NCI-H748 (cell line): ENCODE data around the gene RASSF3.
"Not testable (repeated sequence)": the region's sequence is repeated elsewhere in the genome, so short reads cannot be mapped to it uniquely, and the experiment has no call there.

Experiments
- DNase-seq: peaks from one replicate; lab custom pipeline; 2025; ENCODE audit not compliant: unreplicated experiment; lab: John Stamatoyannopoulos, UW

RASSF3 gene

DNA sequence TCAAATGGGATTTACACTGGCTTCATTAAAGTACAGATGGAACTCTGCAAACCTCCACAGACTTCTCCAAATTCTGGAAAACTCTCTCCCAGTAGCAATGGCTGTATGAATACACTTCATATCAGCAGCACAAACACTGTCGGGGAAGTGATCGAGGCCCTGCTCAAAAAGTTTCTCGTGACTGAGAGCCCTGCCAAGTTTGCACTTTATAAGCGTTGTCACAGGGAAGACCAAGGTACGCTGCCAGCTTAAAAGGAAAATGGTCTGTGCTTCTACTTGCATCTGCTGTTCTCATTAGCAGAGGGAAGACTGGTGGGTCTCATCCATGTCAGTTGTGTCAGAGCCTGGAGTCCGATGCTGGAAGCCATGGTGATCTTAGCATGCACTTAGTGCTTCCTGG, 77.9 kb downstream of the RASSF3 start:
- no peak for DNase-seq

DNA sequence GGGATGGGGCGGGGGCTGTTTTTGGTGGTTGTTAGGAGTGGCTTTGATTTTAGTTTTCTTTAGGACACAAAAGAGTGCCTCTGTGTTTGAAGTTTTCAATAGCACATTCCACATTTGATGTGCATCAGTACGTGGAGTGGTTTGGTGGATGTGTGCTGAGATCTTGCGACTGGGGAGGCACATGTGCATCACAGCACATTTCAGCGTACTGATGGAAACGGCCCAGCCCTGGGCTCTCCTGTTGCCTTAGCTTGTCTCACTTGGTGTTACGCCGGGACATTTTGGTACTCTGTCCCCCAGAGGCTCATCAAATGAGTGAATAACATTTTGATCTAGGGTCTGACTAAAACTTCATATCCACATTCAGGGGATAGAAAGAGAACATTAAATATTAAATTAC, 78.4 kb downstream of the RASSF3 start:
- no peak for DNase-seq

DNA sequence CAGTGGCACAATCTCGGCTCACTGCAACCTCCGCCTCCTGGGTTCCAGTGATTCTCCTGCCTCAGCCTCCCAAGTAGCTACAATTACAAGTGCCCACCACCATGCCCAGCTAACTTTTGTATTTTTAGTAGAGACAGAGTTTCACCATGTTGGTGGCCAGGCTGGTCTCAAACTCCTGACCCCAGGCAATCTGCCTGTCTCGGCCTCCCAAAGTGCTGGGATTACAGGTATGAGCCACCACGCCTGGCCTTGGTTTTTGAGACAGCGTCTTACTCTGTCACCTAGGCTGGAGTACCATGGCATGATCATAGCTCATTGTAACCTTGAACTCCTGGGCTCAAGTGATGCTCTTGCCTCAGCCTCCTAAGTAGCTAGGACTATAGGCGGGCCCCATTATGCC, 79.9 kb downstream of the RASSF3 start:
- DNase-seq: not testable (repeated sequence)

DNA sequence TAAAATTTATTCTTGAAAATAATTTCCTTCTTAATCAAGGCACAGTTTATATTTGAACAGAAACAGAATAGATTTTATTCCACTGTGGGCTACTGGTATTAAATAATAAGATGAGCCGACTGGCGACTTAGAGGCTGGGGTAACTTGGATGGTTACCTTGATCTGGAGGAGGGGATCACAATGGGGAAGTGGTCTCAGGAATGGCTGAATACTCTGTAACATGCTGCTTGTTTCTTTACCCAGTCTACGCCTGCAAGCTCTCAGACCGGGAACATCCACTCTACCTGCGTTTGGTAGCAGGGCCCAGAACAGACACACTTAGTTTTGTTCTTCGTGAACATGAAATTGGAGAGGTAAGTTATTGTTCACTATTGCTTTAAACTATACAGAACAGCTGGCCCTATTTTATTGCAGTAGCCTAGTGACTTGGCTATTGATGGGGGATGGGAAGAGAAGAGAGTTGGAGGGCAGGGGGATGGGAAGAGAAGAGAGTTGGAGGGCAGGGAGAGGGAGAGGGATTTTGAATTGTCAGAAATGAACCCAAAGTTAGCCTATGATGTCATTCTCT, 81.0 kb downstream of the RASSF3 start:
- DNase-seq: peak; percentile 60

DNA sequence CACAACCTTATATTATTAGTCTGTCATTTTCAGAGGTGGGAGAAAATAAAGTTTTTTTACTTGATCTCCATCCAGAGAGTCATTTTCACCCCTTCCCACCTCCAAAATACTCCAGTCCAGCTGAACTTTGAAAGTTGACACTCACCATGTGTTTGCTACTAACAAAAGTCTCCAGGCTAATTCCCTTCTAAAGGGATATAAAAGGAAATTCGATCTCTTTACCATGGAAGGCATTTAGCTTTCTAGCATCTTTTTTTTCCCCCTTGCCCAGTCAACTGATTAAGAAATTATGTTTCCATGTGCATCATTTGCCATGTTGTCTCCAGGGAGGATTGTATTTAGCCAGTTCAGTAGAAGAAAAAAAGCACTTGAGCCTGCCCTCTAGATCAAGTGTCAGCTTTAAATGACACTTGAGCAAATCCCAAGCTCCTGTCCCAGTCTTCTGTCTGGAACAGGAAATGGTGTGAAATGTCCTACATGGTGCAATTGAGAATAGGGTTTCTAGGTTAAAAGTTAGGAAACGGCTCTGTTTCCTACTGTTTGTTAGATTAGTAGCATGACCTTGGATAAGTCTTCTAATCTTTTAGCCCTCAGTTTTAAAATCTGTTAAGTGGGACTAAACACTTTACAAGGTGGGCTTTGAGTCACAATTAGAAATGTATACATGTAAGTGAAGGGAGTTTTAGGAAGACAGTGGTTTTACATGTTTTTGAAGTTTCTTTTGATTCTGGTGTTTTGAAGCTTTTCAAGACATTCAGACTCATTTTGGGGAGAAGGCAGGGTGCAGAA, 81.7 kb downstream of the RASSF3 start:
- DNase-seq: peak; percentile 67

DNA sequence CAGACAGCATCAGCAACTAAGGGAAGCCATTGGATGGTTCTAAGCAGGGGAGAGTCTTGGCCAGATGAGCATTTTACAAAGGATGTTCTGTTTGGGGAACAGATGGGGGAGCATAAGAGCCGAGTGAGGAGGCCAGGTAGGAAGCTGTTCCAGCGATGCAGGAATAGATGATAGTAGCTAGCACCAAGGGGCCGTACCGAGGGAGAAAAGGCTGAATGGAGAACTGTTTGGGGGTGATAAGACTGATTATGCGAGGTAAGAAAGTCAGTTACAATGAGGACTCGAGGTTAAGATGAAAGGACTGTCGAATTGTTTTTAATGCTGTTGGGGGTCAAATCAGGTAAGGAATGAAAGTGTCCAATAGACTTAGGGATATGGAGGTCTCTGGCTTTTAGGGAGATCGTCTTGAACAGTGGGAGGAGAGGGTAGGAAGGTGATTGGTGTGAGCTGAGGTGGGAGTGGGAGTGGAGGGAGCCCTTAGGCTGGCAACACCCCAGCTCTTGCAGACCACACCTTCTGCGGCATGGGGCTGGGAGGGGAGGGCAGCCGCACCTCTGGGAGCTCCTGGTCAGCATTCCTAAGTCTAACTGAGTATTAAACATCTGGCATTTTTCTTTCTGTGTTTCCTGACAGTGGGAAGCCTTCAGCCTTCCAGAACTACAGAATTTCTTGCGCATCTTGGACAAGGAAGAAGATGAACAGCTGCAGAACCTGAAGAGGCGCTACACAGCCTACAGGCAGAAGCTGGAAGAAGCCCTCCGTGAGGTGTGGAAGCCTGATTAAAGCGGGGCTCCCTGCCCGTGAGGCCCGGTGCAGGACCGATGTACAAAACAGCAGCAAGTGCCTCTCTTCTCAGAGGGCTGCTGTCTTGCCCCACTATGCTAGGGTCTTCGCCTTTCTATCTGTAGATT, 84.1 kb downstream of the RASSF3 start:
- DNase-seq: no peak

DNA sequence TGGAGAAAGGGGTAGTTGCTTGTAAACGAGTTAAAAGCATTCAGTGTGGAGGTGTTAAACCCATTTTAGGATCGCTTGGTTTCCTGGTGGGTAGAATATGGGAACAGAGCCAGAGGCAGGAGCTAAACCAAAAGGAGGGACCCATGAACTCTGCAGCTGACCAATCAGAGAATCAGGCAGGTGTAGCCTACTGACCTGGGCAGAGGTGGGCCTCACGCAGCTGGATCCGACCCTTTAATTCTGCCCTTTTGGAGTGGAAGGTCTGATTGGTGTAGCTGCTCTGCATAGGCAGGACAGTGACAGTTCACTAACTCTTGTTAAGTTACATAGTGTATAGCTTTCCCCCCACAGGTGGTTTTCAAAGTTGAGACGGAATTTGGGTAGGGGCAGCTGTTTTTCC, 85.3 kb downstream of the RASSF3 start:
- no peak for DNase-seq

DNA sequence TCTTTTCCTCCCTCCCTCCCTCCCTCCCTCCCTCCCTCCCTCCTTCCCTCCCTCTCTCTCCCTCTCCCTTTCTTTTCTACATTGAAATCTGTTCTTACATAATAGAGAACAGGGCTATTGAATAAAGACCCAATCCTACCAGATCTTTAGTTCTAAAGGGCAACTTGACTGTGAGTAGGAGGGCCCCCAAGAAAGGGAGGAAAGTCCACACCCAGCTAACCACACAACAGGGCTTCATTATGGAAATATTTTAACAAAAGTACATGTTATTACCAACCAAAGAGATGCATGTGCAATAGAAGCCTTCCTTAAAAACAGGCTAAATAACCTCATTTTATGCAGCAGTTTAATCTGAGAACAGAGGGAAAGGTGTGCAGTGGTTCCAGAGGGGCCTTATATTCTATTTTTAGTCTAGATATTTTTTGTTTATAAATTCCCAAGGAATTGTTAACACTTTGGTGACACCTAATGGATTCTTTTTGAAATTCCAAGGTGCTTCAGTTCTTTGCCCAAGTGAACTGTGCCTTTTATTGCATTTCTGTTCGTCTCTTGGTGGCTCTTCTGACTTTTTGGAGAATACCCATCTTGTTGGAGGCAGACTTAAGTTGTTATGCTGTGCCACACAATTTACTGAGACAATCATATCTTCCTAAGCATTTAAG, 85.9 kb downstream of the RASSF3 start:
- peak; percentile 51 for DNase-seq

DNA sequence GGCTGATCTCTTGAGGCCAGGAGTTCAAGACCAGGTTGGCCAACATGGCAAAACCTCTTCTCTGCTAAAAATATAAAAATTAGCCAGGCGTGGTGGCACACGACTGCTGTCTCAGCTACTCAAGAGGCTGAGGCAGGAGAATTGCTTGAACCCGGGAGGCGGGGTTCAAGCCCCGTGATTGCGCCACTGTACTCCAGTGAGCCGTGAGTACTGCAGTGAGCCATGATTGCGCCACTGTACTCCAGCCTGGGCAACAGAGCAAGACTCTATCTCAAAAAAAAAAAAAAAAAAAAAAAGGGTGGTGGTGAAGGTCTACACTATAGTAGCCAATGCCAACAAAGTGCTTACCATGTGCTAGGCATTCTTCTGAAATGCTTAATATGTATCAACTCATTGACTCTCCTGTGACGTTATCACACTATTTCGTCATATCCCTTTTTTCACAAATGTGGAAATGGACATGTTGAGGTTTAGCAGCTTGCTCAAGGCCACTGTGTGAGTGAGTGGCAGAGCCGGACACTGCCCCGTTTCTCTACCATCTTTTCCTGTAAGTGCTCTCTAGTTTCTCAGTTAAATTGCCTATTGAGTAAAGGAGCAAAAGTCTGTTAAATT, 89.3 kb downstream of the RASSF3 start:
- DNase-seq: no peak

DNA sequence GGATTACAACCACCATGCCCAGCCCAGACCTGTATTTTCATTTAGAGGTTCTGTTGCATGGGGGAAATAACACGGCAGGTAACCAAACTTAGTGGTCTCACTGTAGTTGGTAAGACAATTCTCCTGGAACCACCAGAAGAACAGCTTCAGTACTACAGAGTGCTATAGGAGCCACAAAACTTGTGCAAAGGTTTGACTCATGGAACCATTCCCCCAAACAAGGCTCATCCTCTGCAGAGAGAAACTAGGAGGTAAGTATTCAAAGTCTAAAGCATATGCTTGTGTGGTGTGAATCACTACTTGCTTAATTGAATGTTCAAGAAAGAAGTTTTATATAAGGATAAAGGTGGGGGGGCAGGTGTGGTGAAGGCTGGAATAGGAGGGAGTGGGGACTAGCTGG, 90.2 kb downstream of the RASSF3 start:
- DNase-seq: no peak

DNA sequence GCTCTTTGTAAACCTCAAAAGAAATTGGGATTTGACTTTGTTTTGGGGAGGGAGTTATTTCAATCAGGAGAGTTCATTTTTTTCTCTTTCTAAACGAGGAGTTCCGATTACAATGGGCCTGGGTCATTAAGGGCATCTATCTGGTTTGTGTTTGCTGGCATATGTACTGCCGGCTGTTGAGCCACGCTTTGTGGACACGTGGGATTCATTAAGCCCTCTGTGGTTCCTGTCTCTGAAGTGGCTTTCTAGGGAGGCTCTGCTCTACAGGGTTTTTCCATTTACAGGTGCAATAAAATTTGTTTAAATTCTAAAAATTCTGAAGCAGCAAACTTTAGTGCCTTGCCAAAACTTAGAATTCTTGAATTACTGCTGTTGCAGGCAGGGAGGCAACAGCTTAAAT, 91.0 kb downstream of the RASSF3 start:
- no peak for DNase-seq

DNA sequence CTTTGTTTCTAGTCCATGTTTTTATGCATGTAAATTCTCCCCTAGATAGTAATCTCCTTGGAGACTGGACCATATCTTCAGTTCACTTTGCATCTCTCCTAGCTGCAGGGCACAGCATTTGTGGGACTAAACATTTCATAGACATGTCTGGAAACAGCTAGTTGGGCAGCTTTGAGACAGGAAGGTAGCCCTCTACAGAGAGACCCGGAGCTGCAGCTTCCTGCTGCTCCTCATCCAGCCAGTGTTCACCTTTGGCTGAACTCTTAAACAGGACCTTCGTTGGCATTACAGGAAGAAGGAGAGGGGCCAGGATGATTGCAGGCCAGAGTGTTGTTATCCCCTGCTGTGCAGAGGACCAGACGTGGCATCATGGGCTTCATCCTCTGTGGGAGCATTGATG, 96.0 kb downstream of the RASSF3 start:
- no peak for DNase-seq

DNA sequence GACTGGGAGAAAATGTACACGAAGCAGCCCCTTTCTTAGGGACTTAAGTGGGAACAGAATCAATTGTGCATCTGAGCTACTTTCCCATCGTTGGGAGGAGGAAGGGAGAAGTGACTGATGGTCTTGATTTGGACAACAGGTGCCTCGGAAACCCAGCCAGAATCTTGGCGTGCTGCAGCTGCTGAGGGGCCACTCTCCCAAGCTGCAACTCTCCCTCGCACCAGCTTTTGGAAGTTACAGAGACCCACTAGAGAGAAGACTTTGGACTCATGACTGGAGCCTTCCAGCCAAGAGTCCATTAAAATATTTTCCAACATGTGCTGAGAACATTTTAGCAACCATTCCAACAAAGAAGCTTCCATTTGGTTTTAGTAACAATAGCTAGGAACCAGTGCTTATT, 96.6 kb downstream of the RASSF3 start:
- no peak for DNase-seq

DNA sequence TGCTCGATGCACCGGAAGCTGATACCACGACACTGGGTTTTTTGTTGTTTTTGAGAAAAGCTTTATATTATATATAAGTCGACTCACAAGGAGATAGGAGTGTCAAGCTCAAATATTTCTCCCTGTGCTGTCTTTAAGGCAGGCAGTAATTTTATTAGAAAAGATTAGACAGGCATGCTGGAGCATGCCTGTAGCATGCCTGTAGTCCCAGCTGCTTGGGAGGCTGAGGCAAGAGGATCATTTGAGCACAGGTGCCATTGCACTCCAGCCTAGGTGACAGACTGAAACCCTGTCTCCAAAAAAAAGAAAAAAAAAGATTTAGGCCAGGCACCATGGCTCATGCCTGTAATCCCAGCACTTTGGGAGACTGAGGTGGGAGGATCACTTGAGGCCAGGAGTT, 97.1 kb downstream of the RASSF3 start:
- DNase-seq: no peak

DNA sequence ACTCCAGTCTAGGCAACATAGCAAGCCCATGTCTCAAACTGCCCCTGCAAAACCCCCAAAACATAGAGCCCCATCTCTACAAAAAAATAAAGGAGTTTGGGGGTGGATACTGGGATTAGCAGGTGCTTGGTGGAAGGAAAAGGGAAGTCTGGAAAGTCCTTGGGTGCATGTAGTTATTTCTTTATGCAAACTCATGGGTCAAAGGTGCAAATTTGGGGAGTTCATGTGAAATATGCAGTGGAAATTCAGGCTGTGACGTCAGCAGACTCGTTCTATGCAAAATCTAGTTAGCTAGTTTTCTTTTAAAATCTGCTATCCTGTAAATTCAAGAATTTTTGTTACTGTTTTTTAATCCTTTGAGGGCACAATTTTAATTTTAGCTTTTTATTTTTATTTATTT, 97.6 kb downstream of the RASSF3 start:
- no peak for DNase-seq

DNA sequence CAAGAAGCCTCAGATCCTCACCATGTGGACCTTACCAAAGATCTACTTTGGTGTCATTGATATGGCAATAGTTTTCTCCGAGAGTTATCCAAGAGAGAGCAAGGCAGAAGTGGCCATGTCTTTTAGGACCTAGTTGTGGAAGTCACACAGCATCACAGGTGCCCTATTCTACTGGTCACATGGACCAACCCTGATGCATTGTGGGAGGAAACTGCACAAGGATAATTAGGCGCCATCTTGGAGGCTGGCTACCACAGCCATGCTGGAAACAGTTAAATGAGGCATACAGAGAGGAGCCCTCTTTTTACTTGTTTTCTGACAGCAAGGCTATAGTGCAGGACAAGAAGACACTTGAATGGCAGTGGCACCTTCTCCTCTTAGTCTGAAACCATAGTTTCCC, 99.1 kb downstream of the RASSF3 start:
- no peak for DNase-seq

DNA sequence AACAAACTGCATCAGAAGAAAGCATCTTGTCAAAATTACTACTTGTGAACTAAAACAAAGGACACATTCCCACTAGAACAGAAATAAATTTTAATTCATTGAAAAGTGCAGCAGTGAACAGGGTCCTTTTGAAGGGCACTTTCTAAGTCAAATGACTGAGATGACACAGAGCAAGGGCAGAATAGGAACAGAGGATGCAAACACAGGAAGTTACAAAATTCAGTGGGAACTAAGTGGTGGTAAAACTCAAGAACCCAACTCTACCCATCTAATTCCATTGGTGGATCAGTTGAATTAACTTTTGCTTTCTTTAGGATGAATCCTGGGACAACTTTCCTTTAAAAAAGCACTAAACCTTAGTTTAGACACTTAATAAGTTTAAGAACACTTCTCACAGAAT, 103.1 kb downstream of the RASSF3 start:
- no peak for DNase-seq

DNA sequence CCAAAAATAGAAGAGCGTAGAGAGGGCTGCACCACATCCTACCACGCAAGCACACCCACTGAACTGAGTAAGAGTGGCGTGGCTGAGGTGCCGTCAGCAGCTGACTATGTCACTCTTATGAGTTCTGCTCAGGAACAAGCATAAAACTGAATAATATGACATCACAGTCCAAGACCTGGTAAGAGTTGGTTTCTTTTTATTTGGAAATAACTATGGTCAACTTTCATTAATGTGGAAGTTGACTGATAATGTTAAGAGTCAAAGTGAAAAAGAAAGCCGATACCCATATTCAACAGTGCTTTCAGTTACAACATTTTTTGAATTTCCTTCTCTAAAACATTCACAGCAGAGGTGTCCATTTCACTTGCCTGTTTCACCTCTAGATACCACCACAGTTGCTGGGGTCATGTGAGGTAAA, 104.3 kb downstream of the RASSF3 start:
- DNase-seq: no peak

DNA sequence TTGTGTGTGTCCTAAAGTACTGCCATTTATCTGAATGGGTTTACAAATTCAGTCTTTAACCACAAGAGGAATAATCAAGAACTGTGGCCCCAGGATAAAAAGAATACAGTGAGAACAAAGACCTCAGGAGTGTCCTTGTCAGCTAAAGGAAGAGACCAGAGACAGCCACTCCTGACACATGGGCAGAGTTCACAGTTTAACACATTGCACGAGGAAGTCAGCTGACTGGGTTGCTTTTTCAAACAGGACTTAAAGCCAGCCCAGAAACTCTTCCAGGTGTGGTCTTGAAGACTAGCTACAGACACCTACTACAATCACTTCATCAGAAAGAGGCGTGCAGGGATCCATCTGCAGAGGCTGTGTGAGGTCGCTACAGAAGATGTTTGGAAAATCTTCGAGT, 106.1 kb downstream of the RASSF3 start:
- DNase-seq: no peak

DNA sequence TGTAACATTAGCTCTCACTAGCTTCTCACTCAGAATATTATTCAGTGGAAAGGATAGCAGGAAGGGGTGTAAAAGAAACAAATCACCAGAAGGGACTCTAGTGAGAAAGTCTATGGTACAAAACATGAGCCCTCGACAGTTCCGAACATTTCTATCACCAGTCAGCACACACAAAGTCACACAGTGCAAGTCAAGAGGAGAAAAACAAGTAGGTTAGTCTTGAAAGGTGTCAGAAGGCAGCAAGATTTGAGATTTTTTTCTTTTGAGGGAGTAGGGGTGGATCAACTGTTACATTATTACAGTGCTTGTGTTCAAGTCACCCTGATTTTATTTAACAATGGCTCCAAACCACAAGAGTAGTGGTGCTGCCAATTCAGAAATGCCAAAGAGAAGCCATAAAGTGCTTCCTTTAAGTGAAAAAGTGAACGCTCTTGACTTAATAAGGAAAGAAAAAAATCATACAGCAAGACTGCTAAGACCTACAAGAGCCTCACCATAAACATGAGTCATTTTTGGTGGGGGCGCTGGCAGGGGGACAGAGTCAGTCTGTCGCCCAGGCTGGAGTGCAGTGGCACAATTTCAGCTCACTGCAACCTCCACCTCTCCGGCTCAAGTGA, 106.7 kb downstream of the RASSF3 start:
- no peak for DNase-seq

DNA sequence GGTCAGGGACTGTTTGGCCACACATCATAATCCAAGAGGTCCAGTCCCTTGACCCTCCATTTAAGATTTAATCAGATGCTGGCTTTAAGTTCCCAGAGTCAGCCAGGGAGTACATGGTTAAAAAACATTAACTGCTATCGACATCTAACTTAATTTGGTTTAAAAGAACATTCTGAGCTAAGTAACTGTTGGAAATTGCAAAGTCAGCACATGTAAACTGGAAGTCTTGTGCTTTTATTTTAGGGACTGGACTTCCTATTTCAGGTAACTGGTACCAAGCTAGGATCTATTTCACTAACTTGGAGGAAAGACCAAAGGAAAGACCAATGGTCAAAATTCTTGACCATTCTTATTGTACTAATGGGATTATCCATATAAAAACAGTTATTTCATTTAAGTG, 108.4 kb downstream of the RASSF3 start:
- no peak for DNase-seq
